ENCODE results near the gene EYA2.
"Not testable (repeated sequence)": the region's sequence is repeated elsewhere in the genome, so short reads cannot be mapped to it uniquely, and the experiment has no call there.

Gene EYA2, protein sequence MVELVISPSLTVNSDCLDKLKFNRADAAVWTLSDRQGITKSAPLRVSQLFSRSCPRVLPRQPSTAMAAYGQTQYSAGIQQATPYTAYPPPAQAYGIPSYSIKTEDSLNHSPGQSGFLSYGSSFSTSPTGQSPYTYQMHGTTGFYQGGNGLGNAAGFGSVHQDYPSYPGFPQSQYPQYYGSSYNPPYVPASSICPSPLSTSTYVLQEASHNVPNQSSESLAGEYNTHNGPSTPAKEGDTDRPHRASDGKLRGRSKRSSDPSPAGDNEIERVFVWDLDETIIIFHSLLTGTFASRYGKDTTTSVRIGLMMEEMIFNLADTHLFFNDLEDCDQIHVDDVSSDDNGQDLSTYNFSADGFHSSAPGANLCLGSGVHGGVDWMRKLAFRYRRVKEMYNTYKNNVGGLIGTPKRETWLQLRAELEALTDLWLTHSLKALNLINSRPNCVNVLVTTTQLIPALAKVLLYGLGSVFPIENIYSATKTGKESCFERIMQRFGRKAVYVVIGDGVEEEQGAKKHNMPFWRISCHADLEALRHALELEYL

GRCh38 chr20:46894579-46894958 is at the start of gene EYA2:
TSS of gene EYA2 (plus strand) at chr20:46894843. CDS start at chr20:46990011, 95,168 bp downstream.
- no peak for DNase-seq (ENCODE audit: low read depth)

DNA sequence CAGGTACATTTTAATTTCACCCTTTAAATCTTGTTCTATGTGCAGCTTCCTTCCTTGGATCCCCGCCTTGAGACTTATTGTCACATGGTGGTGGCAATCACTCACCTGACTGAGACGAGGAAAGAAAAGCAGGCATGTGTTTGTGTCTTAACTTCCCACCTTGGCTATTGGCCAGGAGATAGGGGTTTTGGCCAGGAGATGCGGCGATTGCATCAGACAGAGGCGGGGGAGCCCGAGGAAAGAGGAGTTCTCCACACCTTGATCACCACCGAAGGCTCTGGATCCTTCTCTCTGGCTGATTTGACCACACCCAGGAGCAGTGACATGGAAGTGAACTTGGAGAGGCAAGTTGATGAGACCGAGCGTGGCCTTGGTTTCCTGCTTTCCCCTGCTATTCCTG is 49.7 kb upstream of the EYA2 start:
- no peak for DNase-seq (ENCODE audit: low read depth)

- DNase-seq (ENCODE audit: low read depth), result no peak
These were observed 45.4 kb upstream of the EYA2 start for GRCh38 chr20:46849269-46849668.

DNA sequence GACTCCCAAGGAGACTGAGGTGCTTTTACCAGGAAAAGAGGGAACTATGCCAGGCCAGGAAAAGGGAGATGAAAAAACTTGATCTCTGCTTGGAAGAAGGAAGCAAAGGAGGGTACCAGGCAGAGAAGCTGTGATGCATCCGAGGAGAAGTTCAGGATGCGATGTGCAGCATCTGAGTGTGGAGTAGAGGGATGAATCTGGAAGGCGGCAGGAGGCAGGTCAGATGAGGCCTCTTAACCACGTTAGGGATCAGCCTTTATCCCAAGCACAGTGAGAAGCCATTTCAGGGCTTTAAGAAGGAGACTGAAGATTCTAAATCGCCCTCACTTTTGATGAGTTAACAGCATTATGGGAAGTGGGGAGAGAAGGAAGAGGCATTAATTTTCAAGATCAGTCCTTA is 44.9 kb upstream of the EYA2 start:
- DNase-seq (ENCODE audit: low read depth), result no peak

DNA sequence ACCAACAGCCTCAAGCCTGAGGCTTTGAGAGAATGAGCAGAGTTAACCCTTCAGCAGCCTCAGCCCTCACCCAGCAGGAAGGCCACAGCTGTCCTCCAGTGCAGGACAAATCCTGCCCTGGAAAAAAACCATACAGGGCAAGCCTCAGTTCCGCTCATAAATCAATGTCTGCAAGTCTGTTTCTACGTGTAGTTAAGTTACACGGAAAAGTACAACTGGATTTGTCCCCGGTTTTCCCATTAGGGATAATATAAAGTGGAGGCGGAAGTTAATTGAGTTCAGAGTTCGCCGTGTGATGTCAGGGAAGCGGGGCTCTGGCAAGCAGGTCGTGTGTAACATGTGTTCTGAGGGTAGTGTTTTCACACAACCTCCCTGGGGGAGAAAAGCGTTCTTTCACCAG is 44.2 kb upstream of the EYA2 start:
- DNase-seq (ENCODE audit: low read depth), result no peak

DNA sequence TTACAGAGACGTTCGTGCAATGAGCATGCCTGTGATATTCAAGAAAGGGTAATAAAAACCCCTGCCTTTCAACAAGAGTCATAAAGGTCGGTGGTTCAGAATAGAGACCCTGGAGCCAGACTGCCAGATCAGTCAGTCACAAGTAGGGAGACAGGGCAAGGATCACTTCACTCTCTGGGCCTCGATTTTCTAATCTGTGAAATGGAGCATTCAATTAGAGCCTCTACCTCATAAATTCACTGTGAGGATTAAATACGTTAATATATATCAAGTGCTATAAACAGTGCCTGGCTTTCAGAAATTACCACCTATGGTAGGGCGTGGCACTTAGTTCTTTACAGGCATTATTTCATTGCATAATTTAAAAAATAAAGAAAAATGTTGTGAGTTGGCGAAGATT is 43.7 kb upstream of the EYA2 start:
- DNase-seq (ENCODE audit: low read depth), result no peak

GRCh38 chr20:46851746-46852145 is 42.9 kb upstream of the EYA2 start:
- no peak for DNase-seq (ENCODE audit: low read depth)

- DNase-seq (ENCODE audit: low read depth), result no peak
These were observed 42.3 kb upstream of the EYA2 start for GRCh38 chr20:46852313-46852712.

DNA sequence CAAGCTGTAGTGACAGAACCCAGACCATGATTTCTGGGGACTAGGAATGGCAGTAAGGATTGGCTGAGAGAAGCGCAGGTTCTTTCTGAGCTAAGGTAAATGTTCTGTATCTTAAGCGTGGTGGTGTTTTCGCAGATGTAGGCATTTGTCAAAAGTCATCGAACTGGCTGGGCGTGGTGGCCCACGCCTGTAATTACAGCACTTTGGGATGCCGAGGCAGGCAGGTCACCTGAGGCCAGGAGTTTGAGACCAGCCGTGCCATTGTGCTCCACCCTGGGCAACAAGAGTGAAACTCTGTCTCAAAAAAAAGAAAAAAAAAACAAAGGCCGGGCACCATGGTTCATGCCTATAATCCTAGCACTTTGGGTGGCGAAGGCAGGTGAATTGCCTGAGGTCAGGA is 40.7 kb upstream of the EYA2 start:
- no peak for DNase-seq (ENCODE audit: low read depth)

- DNase-seq (ENCODE audit: low read depth), result no peak
These were observed 37.4 kb upstream of the EYA2 start for GRCh38 chr20:46857061-46857831.

DNA sequence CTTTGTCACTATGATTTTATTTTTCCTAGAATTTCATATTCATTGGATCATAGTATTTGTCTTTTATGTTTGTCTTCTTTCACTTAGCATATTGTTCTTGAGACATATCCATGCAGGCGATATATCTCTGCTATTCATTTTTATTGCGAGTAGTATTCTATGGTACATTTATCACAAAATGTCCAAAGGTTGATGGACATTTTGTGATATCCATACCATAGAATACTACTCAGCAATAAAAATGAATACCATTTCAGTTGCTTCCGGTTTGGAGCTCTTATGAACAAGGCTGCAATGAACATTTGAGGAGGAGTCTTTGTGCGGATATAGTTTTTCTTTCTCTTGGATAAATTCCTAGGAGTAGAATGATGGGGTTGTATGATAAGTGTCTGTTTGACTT is 28.8 kb upstream of the EYA2 start:
- no peak for DNase-seq (ENCODE audit: low read depth)

DNA sequence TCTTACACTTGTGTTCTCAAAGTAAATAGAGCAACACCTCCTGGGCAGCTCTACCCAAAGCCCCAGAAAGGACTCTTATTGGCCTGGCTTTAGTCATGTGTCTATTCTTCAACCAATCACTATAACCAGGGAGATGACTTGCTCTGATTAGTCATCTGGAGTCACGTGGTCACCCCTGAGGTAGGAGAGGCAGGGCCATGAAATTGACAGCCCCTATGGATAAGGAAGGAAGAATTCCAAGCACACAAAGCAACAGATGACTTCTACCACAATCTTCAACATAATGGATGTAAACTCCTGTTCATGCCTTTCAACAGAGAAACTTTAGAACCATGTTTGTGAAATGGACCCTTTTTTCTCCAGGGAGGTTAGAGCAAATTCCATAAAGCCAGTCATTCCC is 24.6 kb upstream of the EYA2 start:
- DNase-seq (ENCODE audit: low read depth), result no peak

GRCh38 chr20:46872328-46873211 is 22.1 kb upstream of the EYA2 start:
- DNase-seq (ENCODE audit: low read depth), result no peak

DNA sequence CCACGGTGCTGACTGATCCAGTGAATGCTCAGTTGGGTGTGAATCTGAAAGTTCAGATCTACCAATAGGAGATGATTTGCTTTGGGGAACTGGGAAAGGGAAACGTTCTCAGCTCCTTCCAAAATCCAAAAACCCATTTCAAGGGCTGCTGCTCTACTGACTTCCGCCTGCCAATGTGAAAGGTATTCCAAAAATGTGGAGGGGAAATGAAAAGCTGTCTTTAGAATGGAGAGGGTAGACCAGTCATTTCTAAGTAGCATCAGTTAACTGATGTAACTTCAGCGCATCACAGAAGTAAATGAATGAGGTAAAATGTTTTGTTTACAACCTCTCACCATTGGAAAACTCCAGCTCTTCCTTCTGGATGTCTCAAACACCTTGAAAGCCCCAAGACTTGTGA is 19.6 kb upstream of the EYA2 start:
- no peak for DNase-seq (ENCODE audit: low read depth)

DNA sequence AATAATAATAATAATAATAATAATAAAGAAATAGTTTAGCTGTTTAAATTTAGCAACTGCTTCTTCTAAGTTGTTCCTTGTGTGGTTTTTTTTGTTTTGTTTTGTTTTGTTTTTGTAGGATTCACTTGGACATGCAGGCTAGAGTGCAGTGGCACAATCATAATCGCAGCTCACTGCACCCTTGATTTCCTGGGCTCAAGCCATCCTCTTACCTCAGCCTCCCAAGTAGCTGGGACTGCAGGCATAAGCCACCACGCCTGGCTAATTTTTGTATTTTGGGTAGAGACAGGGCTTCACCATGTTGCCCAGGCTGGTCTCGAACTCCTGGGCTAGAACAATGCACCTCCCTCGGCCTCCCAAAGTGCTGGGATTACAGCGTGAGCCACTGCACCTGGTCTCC is 15.3 kb upstream of the EYA2 start:
- no peak for DNase-seq (ENCODE audit: low read depth)

DNA sequence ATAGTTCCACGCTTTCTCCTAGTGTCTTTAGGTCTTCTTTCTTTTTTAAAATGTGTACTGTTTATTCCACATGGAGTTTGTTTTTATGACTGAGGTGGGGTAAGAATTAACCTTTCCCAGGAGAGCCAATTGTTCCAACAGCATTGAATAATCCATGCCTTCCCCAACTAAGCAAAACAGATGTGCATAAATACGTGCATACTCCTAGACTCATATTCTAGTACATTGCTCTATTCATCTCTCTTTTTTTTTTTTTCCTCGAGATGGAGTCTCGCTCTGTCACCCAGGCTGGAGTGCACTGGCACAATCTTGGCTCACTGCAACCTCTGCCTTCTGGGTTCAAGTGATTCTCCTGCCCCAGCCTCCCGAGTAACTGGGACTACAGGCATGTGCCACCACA is 14.7 kb upstream of the EYA2 start:
- DNase-seq (ENCODE audit: low read depth), result not testable (repeated sequence)

GRCh38 chr20:46883892-46884291 is 10.8 kb upstream of the EYA2 start:
- DNase-seq (ENCODE audit: low read depth), result no peak

DNA sequence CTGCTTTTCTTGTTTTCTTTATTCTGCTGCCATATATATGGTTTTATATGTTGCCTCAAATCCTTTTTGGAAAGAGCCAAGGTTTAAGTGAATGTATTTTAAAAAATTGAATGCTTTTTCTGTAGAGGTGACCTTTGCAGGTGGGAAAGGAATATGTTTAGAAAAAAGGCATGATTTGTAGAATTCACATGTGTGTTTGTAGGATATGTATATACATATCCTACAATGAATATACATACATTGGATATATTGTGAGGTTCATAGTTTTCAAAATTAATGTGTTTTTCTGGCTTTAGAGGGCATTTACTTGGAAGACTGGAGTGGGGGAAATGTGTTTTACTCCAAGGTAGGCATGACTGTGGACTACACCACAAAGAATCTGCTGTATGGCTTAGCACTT is 4.0 kb upstream of the EYA2 start:
- DNase-seq (ENCODE audit: low read depth), result no peak

- DNase-seq (ENCODE audit: low read depth), result no peak
These were observed 1.6 kb upstream of the EYA2 start for GRCh38 chr20:46893051-46893450.

DNA sequence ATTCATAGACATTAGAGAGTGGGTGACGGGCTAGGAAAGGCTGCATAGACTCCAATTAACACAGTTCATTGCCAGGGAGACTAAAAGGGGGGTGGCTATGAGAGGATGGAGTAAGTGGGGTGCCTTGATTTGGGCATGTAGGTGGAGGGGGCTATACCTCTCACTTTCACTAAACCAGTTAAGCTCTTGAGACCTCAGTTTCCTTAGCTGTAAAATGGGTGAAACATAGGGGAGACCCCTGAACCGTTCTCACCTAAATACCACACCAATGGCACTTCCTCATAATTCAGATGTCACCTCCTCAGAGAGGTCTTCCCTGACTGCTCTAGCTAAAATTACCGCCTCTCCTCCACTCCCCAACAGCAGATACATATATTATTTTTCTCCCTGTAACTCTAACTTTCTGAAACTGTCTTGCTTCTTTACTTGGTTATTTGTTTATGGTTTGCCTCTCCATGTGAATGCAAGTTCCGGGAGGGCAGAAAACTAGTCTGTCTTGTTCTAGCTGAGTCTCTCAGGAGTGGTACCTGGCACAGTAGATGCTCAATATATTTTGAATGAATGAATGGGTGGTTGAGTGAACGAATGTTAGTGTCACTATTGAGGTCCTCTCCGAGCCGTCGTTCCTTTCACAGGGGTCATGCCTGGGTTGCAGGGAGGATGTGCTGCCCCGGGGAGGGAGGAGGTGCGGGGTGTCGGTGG is 615 bp upstream of the EYA2 start:
- DNase-seq (ENCODE audit: low read depth), result no peak

Measured in fibroblast of the conjunctiva (primary cell).